Activated CD4-positive, alpha-beta memory T cell treated with anti-CD3 and anti-CD28 coated beads for 36 hours (primary cell): ENCODE data around the gene OS9. TPM values are rescaled to one million over a fixed set of nuclear protein-coding genes. Genes with fewer than 3 reads are reported as not detected.

Experiments used
- CTCF ChIA-PET: fragments of 350-600 bp; sonication (Branson Sonifier 250); formaldehyde crosslinking; loops from one replicate; lab custom pipeline; 2021; ENCODE audit warnings: antibody characterized with exemption, inconsistent platforms; lab: Charles Lee
- POLR2A ChIA-PET: fragments of 350-600 bp; sonication (Branson Sonifier 250); formaldehyde crosslinking; loops from one replicate; lab custom pipeline; 2021; ENCODE audit warnings: antibody characterized with exemption; lab: Charles Lee
- DNase-seq: peaks from one replicate; pipeline ENCODE4 v3.0.0-alpha.2; 2020
- H3K27ac Mint-ChIP-seq: one replicate; pipeline ENCODE4 v1.8.0; 2021; ENCODE audit warnings: mixed read lengths
- H3K27me3 Mint-ChIP-seq: one replicate; pipeline ENCODE4 v1.8.0; 2021; ENCODE audit warnings: mixed read lengths
- H3K36me3 Mint-ChIP-seq: one replicate; pipeline ENCODE4 v1.8.0; 2021; ENCODE audit warnings: mixed read lengths
- H3K4me1 Mint-ChIP-seq: one replicate; pipeline ENCODE4 v1.8.0; 2021; ENCODE audit warnings: low read depth, mixed read lengths
- H3K4me3 Mint-ChIP-seq: one replicate; pipeline ENCODE4 v1.8.0; 2021; ENCODE audit warnings: mild to moderate bottlenecking, mixed read lengths
- H3K9me3 Mint-ChIP-seq: one replicate; pipeline ENCODE4 v1.8.0; 2021; ENCODE audit warnings: mixed read lengths
- intact Hi-C: fragments of 100-400 bp; cut with micrococcal nuclease; formaldehyde crosslinking; loops from one replicate; pipeline ENCODE4 v1.15.1; 2023
- total RNA-seq, 2 experiments: library from RNA; stranded (reverse); gene quantifications; one replicate each; pipeline ENCODE4 v1.2.3, GENCODE V29; 2021

Gene OS9
- total RNA-seq, 2 experiments from 2014 or later, result 73.4 to 74.8 TPM

DNA sequence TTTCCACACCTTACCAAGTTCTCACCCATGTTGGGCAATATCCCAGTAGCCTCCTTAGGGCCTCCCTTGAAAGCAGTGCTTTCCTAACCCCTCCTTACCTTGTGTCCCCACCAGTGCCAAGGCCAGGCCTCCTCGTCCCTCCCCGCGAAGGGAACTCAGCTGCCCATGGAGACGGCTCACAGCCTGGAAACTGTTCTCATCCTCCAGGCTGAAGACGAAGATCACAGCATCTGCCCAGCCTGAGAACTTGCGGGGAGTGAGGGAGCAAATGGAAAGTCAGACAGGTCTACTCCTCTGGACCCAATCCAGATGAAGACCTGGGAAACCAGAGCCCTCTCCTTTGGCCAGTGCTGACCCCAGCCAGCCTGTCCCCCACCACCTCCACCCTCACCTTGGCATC lies 40.0 kb downstream of the OS9 start:
- no peak overlapping the region for H3K27ac Mint-ChIP-seq
- no peaks in the 10 kb centered on the region for H3K9me3 Mint-ChIP-seq
- intact Hi-C loops, result no loop called here
- H3K36me3 Mint-ChIP-seq, result peaks cover 47% of the 10 kb centered on the region
- CTCF ChIA-PET, result interaction anchor here (1.3 kb wide), 1 partner anchor 8 kb away, joined by 5 read pairs; no protein-coding TSS in a partner anchor
- no peaks in the 10 kb centered on the region for H3K27me3 Mint-ChIP-seq
- H3K4me1 Mint-ChIP-seq, result peaks cover 12% of the 10 kb centered on the region
- H3K4me3 Mint-ChIP-seq, result no peak overlapping the region
- POLR2A ChIA-PET, result no interaction called here
- DNase-seq, result no peak

DNA sequence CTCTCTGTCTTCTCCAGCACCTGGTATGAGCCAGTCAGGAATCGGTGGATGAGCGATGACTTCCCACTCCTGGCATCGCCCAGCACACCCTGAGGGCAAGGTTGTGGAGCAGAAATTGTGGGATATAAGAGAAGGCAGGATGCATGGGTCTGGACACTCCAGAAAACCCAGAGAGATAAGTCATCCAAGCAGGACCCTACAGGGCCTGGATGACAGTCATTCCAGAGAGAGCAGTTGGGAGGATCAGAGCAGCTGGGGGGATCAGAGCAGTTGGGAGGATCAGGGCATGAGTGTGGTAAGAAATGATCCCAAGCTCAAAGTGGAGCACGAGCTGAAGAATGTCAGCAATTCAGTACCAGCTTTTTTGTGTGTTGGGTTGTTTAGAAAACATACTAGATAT lies 40.7 kb downstream of the OS9 start:
- peak overlapping the region; percentile 6 for H3K27ac Mint-ChIP-seq
- no peak overlapping the region for H3K4me3 Mint-ChIP-seq
- DNase-seq, result no peak
- H3K4me1 Mint-ChIP-seq, result peaks cover 18% of the 10 kb centered on the region
- peaks cover 49% of the 10 kb centered on the region for H3K36me3 Mint-ChIP-seq
- no peaks in the 10 kb centered on the region for H3K9me3 Mint-ChIP-seq
- no peaks in the 10 kb centered on the region for H3K27me3 Mint-ChIP-seq
- POLR2A ChIA-PET, result no interaction called here
- CTCF ChIA-PET, result interaction anchor here (1.3 to 1.4 kb wide), 2 partner anchors 9 to 151 kb away, joined by 5 to 6 read pairs; no protein-coding TSS in a partner anchor
- intact Hi-C loops, result no loop called here

DNA sequence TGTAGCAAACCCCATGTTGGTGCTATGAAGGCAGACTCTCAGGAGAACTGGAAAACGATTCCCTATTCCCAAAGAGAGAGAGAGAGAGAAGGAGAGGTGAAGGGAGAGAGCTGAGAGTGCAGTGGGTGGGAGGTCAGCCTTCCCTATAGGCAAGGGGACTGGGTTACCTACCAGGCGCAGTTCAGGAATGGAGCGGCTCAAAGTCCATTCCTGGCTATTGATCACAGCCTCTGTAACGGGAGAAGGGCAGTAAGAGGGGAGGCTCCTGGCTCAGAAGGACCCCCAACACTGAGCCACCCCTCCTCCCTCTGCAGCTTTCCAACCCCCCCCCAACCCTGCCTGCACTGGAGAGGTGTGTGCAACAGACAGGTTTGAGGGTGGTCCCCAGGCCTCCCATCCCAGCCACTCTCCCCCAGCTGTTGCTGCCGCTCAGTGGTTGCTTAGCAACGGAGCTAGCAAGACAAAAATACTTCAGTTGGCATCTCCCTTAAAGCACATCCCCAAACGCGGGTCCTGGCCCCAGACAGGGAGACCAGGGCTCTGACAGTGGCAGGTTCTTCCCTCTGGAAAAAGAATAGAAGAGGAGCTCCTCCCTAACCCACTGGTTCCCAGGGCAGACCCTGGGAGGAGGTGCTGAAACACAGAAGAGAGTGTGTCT lies 41.4 kb downstream of the OS9 start:
- intact Hi-C loops, result no loop called here
- no peak for DNase-seq
- Mint-ChIP-seq H3K9me3 (no peaks in the 10 kb centered on the region), H3K27ac (no peak overlapping the region), H3K4me3 (no peak overlapping the region), H3K36me3 (peaks cover 46% of the 10 kb centered on the region), H3K4me1 (peaks cover 23% of the 10 kb centered on the region), H3K27me3 (no peaks in the 10 kb centered on the region)
- POLR2A ChIA-PET, result no interaction called here
- CTCF ChIA-PET, result interaction anchor here (1.3 to 1.4 kb wide), 2 partner anchors 9 to 152 kb away, joined by 5 to 6 read pairs; no protein-coding TSS in a partner anchor

DNA sequence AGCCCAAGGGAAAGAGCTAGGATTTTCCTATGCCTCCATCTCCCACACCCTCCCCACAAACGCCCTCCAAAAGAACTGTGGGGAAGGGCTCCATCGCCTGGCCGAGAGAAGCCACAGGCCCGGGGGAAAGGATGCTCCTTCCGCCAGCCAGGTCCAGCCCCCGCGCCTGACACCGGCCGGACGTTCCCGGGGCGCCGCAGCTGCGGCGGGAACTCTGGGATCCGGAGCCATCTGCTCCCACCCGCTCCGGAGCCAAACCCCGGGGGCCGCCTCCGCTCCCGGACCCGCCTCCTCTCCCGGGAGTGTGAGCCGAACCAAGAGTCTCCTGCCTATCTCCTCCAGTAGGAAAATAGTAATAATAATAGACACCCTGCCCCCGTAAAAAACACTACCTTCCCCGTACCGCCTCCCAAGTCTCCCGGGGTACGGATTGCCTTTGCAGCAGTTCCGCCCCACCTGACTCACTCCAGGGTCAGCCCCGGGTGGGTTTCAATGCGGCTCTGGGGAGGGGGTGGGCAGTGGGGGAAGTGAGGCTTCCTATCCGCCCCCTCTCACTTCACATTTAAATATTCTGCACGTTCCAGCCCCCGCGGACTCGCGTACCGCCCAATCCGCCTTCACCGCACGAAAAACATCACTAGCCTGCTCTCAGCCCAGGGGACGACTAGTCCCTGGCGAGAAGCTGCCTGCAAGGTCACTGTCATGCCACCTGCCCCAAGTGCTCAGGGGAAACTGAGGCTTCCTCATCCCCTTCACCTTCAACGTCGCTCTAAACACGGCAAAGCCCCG lies 42.2 kb downstream of the OS9 start:
- H3K4me3 Mint-ChIP-seq, result no peak overlapping the region
- intact Hi-C loops, result no loop called here
- no peaks in the 10 kb centered on the region for H3K9me3 Mint-ChIP-seq
- POLR2A ChIA-PET, result interaction anchor here (0.5 to 1.2 kb wide), 2 partner anchors 12 to 66 kb away, joined by 3 to 6 read pairs; no protein-coding TSS in a partner anchor
- H3K36me3 Mint-ChIP-seq, result peaks cover 38% of the 10 kb centered on the region
- H3K27me3 Mint-ChIP-seq, result no peaks in the 10 kb centered on the region
- DNase-seq, result no peak
- no peak overlapping the region for H3K27ac Mint-ChIP-seq
- H3K4me1 Mint-ChIP-seq, result peaks cover 30% of the 10 kb centered on the region
- CTCF ChIA-PET, result no interaction called here

DNA sequence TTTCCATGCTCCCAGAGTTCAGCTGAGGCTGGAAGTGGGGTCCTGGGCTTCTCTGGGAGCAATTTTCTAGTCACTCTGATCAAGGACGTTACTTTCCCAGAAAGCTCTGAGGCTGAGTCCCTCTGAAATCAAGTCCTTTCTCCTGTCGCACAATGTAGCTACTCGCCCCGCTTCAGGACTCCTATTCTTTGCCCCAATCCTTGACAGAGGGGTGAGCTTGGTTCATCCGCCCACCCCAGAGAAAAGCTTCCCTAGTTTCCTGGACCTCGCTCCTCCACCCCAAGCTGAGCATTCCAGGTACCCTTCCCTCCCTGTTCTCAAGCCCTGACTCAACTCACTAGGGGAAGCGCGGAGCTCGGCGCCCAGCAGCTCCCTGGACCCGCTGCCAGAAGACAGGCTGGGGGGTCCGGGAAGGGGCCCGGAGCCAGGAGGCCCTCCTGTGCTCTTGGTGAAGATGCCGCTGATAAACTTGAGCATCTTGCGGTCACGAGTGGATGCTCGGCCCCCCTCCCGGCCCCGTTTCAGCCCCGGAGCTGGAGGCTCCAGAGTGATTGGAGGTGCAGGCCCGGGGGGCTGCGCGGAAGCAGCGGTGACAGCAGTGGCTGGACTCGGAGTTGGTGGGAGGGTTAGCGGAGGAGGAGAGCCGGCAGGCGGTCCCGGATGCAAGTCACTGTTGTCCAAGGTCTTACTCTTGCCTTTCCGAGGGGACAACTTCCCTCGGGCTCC lies 43.0 kb downstream of the OS9 start:
- peaks cover 33% of the 10 kb centered on the region for H3K4me1 Mint-ChIP-seq
- no peaks in the 10 kb centered on the region for H3K9me3 Mint-ChIP-seq
- H3K4me3 Mint-ChIP-seq, result no peak overlapping the region
- ChIA-PET CTCF (no interaction called here), POLR2A (interaction anchor here (0.5 to 1.2 kb wide), 2 partner anchors 12 to 67 kb away, joined by 3 to 6 read pairs; no protein-coding TSS in a partner anchor)
- DNase-seq, result no peak
- H3K27me3 Mint-ChIP-seq, result no peaks in the 10 kb centered on the region
- intact Hi-C loops, result no loop called here
- H3K27ac Mint-ChIP-seq, result no peak overlapping the region
- peaks cover 32% of the 10 kb centered on the region for H3K36me3 Mint-ChIP-seq

DNA sequence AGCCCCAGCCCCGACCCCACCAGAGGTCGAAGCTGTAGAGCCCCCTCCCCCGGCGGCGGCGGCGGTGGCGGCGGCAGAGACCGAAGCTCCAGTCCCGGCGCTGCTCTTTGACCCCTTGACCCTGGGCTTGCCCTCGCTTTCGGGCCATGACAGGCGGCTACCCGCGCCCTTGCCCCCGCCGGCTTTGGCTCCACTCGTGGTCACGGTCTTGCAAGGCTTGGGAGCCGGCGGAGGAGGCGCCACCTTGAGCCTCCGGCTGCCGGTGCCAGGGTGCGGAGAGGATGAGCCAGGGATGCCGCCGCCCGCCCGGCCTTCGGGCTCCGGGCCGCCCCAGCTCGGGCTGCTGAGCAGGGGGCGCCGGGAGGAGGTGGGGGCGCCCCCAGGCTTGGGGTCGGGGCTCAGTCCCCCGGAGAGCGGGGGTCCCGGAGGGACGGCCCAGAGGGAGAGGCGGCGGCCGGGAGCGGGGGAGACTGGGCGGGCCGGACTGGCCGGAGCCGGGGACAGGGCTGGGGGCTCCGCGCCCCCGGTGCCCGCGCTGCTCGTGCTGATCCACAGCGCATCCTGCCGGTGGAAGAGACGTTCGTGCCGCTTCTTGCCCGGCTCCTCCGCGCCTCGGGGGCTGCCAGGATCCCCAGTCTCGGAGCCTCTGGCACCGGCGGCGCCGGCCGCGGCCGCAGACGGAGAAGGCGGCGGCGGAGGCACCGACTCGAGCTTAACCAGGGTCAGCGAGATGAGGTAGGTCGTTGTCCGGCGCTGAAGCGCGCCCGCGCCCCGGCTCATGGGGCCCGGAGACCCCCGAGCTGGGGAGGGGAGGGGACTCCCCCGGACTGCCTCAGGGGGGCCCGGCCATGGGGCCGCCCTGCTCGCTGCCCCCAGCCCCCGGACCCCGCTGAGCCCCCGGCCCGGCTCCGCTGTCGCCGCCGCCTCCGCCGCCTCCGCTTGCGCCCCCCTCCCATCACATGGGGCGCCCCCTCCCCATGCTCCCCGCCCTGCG lies 43.8 kb downstream of the OS9 start:
- H3K36me3 Mint-ChIP-seq, result peaks cover 24% of the 10 kb centered on the region
- ChIA-PET CTCF (no interaction called here), POLR2A (interaction anchor here (1.2 kb wide), 1 partner anchor 13 kb away, joined by 6 read pairs; no protein-coding TSS in a partner anchor)
- no peak overlapping the region for H3K4me3 Mint-ChIP-seq
- DNase-seq, result no peak
- no peaks in the 10 kb centered on the region for H3K27me3 Mint-ChIP-seq
- H3K9me3 Mint-ChIP-seq, result no peaks in the 10 kb centered on the region
- no peak overlapping the region for H3K27ac Mint-ChIP-seq
- peaks cover 40% of the 10 kb centered on the region for H3K4me1 Mint-ChIP-seq
- intact Hi-C loops, result no loop called here

DNA sequence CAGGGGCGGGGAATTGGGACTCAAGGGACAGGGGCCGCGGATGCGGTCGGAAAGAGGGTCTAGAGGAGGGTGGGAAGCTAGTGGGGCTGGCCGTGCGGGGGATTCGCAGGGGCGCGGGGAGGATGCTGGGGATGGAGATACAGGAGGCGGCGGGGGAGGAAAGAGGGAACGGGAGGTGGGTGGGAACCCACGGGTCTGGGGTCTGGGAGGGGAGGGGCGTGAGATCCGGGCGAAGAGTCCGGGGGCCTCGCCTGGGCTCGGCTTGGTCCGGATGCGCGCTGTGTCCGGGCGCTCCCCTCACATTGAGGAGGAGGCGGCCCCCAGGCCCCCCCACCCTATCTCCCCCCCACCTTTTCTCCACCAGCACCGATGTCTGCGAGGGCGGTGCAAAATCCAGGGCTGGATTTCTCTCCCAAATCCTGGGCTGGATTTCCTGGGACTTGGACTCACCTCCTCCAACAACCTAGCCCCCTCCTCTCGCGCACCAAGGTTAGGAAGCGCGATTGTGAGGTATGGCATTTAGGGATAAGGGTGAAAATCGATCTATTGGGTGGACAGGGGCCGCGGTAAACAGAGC lies 44.8 kb downstream of the OS9 start, which contains the start of gene AGAP2:
Gene AGAP2 (minus strand): TSS at position 82 of the 577 bp plus-strand sequence. CDS start 496 bp downstream, outside the sequence.
- H3K27ac Mint-ChIP-seq, result peak within 1 kb of the TSS; percentile 7
- H3K4me3 Mint-ChIP-seq, result peak within 1 kb of the TSS; percentile 1
- H3K27me3 Mint-ChIP-seq, result no peaks in the 10 kb centered on the region
- no peak for DNase-seq
- no peaks in the 10 kb centered on the region for H3K9me3 Mint-ChIP-seq
- H3K36me3 Mint-ChIP-seq, result peaks cover 19% of the 10 kb centered on the region
- ChIA-PET POLR2A (no interaction called here), CTCF (no interaction called here)
- intact Hi-C loops, result no loop called here
- H3K4me1 Mint-ChIP-seq, result peaks cover 42% of the 10 kb centered on the region

DNA sequence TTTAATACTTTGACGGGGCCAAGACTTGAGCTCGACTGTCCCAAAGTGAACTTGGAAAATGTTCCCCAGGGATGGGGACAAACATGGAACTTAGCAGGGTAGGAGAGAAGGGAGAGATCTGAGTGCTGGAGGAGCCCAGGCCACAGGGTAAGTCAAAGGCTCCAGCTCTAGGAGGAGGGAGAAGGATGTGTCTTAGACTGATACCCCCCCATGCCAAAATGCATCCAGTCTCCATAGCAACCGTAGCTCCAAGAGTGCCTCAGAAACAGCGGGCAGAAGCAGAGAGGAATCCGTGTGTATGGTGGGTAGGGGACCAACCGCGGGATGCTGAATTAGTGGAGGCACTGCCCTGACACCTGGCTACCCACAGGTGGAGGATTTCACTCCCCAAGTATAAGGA lies 45.5 kb downstream of the OS9 start:
- POLR2A ChIA-PET, result interaction anchor here (0.6 kb wide), 1 partner anchor 26 kb away, joined by 3 read pairs; no protein-coding TSS in a partner anchor
- CTCF ChIA-PET, result no interaction called here
- Mint-ChIP-seq H3K36me3 (peaks cover 17% of the 10 kb centered on the region), H3K4me3 (peak overlapping the region; percentile 1), H3K27ac (peak overlapping the region; percentile 7), H3K27me3 (no peaks in the 10 kb centered on the region), H3K4me1 (peaks cover 48% of the 10 kb centered on the region), H3K9me3 (no peaks in the 10 kb centered on the region)
- no peak for DNase-seq
- intact Hi-C loops, result no loop called here

DNA sequence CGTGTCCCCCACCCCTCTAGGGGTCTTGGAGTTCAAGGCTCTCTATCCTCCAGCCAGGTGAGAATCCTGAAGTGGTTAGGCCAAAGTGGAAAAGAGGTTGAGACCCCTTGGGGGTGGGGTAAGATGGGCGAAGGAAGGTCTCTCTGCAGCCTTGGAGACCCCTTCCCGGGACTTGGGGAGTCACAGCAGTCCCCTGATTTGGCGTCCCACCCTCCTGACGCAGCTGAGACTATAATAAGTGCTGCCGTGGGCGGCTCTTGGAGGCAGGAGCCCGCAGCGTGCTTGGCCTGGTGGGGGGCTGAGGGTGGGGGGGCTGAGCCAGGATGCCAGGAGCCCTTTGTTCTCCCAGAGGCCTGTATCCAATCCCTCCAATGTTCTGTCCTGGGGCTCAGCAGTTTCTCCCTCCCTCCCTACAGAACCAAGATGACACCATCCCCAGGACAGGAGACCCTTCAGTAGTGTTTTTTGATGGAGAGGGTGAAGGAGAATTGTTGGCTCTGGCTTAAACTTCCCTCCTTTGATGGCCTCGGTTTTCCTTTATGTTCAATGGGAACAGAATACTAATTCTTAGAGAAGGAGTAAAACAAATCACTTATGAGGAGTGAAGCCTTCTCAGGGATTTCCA lies 46.1 kb downstream of the OS9 start:
- H3K4me3 Mint-ChIP-seq, result peak overlapping the region; percentile 32
- CTCF ChIA-PET, result interaction anchor here (2.3 kb wide), 1 partner anchor 47 kb away, joined by 13 read pairs; the partner anchor contains the start of gene OS9
- POLR2A ChIA-PET, result interaction anchor here (0.6 kb wide), 1 partner anchor 26 kb away, joined by 3 read pairs; no protein-coding TSS in a partner anchor

More for the DNA sequence above, 46.1 kb downstream of the OS9 start:
- peak overlapping the region; percentile 38 for H3K27ac Mint-ChIP-seq
- H3K9me3 Mint-ChIP-seq, result no peaks in the 10 kb centered on the region
- no peak for DNase-seq
- H3K36me3 Mint-ChIP-seq, result peaks cover 12% of the 10 kb centered on the region
- H3K4me1 Mint-ChIP-seq, result peaks cover 52% of the 10 kb centered on the region
- intact Hi-C loops, result loop anchor here (5.0 kb wide), 2 partner anchors 108 to 193 kb away; partner anchors contain the start of genes B4GALNT1 and DCTN2
- no peaks in the 10 kb centered on the region for H3K27me3 Mint-ChIP-seq
